GM18502 (cell line): Measurements from ENCODE around the gene IL34.
"Not testable (repeated sequence)": the region's sequence is repeated elsewhere in the genome, so short reads cannot be mapped to it uniquely, and the experiment has no call there.

Source experiments
- ATAC-seq: cut with Tn5 transposase; IDR thresholded peaks from one replicate; pipeline ENCODE4 v1.9.1; 2021; ENCODE audit warnings: mild to moderate bottlenecking; ENCODE audit not compliant: unreplicated experiment, poor library complexity

The IL34 gene

DNA sequence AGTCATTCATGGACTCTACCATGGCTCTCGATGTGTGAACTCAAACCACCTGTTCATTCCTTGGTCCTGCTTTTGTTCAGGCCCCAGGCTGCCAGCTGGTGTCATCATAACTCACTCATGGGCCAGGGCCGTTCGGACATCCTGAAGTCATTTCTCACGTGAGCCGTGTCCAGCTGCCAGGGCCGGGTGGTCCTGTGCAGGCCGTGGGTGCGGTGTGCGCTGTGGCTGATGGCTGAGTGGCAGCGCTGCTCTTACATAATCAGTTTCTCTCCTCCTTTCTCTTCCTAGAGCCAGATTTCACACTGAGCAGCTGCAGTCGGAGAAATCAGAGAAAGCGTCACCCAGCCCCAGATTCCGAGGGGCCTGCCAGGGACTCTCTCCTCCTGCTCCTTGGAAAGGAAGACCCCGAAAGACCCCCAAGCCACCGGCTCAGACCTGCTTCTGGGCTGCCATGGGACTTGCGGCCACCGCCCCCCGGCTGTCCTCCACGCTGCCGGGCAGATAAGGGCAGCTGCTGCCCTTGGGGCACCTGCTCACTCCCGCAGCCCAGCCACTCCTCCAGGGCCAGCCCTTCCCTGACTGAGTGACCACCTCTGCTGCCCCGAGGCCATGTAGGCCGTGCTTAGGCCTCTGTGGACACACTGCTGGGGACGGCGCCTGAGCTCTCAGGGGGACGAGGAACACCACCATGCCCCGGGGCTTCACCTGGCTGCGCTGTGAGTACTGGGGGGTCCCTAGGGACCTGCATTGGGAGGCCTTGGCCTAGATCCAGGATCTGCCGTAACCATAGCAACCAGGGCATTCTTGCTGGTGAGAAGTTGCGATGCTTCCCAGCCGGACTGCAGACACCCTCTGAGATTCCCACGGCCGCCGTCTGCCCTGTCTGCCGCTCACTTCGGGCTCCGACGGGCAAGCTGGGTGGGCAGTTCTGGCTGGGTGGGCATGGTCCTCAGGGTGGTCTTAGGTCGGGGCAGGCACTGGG lies at the start of gene IL34:
IL34 (plus strand) TSS at position 300 of the 982 bp plus-strand sequence; CDS start at position 689, 389 bp downstream.
- no peak for ATAC-seq

- ATAC-seq = no peak
These were observed 49.1 kb upstream of the IL34 start for GRCh38 chr16:70597135-70597835.

DNA sequence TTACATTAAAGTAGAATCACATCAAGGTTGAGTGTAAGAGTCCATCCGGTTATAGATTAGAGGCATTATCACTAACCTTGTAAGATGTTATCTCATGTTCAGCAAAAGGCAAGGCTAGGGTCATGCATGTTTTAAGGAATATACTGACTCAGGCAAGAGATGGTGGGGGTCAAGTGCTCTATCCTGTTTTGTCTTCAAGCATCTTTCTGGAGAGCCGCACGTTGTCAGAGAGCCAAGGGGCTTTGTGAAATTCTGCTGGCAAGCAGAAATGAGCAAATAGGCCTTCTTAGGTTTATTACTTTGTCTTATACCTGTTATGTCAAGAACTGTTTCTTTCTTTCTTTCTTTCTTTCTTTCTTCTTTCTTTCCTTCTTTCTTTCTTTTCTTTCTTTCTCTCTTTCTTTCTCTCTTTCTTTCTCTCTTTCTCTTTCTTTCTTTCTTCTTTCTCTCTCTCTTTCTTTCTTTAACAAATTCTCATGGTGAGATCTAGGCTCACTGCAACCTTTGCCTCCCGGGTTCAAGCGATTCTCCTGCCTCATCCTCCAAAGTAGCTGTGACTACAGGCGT lies 47.3 kb upstream of the IL34 start:
- no peak for ATAC-seq

DNA sequence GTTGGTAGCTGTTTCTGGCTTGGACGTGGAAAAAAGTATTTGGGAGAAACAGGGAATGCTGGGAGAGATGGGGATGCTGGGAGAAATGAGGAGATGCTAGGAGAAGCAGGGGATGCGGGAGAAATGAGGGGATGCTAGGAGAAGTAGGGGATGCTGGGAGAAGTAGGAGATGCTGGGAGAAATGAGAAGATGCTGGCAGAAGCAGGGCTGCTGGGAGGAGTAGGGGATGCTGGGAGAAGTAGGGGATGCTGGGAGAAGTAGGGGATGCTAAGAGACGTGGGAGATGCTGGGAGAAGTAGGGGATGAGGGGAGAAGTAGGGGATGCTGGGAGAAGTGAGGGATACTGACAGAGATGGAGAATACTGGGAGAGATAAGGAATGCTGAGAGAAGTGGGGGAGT lies 45.6 kb upstream of the IL34 start:
- ATAC-seq = no peak

DNA sequence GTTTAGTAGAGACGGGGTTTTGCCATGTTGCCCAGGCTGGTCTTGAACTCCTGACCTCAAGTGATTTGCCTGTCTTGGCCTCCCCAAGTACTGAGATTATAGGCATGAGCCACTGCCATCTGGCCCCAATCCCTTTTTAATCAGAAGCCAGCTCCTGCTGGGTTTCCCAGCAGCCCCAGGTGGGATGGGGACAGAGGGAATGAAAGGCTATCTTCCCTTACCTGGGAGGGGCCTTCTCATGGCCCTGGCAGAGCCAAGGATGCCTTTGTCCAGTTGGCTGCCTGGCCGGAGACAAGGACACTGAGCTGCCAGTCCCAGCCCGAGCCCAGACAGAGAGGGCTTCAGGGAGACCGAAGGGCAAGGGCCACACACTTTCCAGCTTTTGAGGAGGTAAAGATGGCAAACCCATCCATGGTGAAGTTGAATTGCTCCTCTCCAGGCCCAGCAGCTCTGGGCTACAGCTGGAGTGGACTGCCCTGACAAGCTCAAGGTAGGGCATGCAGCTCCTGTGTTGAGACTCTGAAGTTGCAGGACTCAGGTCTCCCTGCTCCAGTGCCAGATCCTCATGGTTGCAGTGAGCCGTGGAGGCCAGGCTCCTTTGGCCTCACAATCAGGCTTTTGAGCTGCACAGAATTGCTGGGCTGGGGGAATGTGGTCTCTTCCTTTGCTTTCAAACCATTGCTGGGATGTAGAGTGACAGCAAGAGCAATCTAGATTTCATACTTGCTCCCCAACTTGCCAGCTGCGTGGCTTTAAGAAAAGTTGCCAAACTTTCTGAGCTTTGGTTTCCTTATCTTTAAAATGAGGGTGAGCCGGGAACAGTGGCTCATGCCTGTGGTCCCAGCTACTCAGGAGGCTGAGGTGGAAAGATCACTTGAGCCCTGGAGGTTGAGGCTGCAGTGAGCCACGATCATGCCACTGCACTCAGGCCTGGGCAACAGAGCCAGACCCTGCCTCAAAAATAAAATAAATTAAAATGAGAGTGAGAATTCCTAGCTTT lies 44.5 kb upstream of the IL34 start:
- no peak for ATAC-seq

DNA sequence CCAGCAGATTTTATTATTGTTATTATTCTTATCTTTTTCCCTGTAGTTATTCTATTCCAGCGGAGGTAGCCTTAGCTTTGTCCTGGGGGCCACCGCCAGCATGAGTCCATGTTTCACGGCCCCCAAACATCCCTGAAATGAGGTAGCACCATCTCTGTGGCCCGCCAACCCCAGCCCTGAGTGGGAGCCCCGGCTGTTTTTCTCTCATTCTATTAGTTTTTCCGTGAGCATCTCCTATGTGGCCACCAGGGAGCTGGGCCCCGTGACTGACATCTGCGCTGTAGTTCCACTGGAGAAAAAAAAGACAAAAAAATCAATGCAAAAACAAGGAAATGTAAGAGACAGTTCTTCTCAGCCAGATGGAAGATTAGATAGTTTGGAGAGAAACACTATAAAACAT lies 43.5 kb upstream of the IL34 start:
- no peak for ATAC-seq

DNA sequence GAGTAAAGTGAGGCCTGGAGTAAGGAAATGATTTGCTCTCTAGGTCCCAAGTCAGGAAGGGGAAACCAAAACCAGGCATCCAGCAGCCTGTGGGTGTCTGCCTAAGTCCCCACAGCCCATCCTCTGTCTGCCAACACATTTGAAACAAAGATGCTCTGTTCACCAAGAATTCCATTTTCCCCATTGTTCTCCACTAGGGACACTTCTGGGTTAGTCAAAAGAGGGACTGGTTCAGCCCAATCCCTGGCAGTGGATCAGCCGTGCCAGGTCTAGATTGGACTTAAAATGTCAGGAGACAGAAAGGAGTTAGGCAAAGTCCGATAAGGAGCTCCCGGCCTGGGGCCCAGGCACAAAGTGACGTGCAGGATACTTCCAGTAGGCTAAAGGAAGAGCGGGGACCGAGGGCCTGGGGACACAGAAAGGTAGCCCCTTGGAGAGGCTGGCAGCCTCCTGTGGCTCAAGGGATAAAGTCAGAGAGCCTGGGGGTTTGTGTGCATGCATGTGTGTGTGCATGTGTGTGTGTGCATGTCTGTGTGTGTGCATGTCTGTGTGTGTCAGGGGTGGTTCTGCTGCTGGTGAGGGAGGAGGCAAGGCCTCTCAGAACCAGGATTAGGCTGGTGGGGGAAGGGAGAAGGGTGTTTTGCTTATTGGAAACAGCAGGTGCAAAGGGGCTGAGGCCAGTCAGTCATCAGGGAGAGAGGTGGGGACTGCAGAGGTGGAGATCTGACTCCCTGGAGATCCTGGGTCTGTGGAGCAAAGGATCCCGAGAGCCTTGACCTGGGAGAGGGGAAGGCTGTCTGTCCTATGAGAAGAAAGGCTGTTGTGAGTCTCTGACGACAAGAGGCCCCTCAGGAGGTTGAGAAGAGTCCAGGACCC lies 41.7 kb upstream of the IL34 start:
- ATAC-seq = no peak

DNA sequence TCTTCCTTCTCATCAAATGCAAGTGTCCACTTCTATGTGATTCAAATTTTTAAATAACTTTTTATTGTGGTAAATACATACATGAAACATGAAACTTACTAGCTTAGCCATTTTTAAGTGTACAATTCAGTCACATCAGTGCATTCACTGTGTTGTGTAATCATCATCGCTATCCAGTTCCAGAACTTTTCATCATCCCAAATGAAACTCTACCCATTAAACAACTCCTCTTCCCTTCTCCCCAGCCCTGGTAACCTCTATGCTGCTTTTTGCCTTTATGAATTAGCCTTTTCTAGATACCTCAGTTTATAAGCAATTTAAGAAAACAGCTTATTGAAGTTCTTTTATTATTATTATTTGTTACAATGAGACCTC lies 41.1 kb upstream of the IL34 start:
- ATAC-seq = no peak

- ATAC-seq = no peak
These were observed 37.8 kb upstream of the IL34 start for GRCh38 chr16:70608521-70608920.

GRCh38 chr16:70610273-70611223 lies 35.8 kb upstream of the IL34 start:
- no peak for ATAC-seq

DNA sequence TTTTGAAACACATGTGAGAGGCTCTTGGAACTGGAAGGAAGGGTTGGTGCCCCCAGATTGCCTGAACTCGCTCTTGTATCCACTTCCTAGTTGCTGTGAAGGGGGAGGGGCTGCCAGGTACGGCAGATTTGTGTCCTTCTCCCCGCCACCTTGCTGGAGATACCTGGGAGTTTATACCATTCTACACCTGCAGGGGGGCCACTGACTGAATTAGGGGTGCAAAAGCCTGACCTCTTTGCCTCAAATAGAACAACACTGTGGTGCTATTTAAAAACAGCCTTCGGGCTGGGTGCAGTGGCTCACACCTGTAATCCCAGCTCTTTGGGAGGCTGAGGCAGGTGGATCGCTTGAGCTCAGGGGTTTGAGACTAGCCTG lies 35.1 kb upstream of the IL34 start:
- ATAC-seq = no peak

DNA sequence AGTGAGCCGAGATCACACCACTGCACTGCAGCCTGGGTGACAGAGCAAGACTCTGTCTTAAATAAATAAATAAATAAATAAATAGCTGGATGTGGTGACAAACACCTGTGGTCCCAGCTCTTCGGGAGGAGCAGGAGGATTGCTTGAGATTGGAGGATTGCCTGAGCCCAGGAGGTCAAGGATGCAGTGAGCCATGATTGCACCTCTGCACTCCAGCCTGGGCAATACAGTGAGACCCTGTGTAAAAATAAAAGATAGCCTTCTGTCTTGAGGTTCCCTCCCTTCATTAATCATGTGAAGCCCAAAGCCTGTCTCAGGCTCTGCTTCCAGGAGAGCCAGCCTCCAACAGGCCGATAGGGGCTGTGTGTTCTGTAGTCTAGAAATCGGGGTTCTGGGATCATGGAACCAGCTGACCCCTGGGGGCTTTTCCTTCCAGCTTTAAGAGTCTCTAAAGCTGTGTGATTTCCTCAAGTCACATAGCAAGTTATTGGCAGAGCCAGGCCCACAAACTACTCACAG lies 34.5 kb upstream of the IL34 start:
- no peak for ATAC-seq

DNA sequence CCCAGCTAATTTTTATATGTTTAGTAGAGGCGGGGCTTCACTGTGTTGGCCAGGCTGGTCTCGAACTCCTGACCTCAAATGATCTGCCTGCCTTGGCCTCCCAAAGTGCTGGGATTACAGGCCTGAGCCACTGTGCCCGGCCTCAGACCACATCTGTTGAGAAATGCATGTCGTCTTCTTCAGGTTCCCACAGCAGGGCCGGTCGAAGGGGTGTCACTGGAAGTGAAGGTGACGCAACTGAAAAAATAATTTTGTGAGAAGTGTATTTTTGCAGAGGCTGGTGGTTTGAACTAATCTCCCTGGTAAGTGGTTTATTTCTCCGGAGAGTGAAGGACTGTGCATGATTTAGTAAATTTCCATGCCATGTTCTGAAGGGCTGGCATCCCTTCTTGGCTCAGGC lies 33.4 kb upstream of the IL34 start:
- ATAC-seq = no peak

GRCh38 chr16:70614208-70614951 lies 32.0 kb upstream of the IL34 start:
- no peak for ATAC-seq

- no peak for ATAC-seq
These were observed 30.4 kb upstream of the IL34 start for GRCh38 chr16:70615945-70616344.

DNA sequence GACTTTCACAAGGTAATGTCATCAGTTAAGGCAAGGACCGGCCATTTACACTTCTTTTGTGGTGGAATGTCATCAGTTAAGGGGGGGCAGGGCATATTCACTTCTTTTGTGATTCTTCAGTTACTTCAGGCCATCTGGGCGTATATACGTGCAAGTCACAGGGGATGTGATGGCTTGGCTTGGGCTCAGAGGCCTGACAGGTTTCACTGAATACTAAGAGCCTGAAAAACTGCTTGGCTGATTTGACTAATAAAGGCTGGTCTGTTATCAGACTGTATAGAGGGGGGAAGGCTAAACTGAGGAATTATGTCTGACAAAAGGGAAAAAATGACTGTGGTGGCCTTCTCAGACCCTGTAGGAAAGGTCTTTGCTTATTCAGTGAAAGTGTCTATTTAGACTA lies 24.5 kb upstream of the IL34 start:
- not testable (repeated sequence) for ATAC-seq

DNA sequence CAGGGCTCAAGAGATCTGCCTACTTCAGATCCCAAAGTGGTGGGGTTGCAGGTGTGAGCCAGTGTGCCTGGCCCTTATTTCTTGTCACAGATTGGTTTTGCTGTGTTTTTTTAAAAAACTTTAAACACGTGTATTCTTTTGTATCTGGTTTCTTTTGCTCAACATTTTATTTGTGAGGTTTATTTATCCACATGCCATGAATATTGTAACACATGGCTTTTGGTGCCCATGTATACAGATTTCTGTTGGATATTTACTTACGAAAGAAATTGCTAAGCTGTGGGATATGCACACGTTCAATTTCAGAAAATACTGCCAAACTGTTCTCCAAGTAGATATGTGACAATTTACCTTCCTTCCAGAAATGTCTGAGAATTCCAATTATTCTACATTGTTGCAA lies 18.7 kb upstream of the IL34 start:
- ATAC-seq = no peak
